ENCODE results near the gene ARHGAP26. TPM values are rescaled to one million over a fixed set of nuclear protein-coding genes. Genes with fewer than 3 reads are reported as not detected.

ARHGAP26 gene
- total and polyA plus RNA-seq, 2 donors (not counting 1 experiment from before 2014, with no cell fraction given), result 4.1 to 6.8 TPM

DNA sequence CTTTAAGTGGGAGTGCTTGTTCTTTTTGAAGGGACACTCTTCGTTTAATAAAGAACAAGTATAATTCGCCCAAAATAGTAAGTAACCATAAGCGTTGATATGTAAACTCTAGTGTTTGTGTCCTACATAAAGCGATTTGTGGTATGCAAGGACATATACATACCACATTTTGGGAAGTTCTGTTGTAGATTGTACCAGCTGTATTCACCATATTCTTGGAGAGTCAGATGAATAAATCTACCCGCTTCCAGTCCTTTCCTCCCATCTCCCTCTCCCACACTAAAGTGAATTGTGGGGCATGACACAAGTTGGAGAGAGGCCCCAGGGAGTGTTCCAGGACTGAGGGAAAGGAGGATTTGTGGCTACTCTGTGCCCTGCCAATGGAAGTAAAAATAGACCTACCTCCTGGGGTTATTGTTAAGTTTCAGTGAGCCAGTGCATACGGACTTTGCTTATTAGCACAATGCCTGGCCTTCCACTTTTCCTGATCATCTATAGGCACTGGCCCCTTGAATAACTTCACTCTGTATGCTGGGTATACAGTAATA lies 40.6 kb downstream of the ARHGAP26 start:
- no peak overlapping the region for H2AFZ ChIP-seq (ENCODE audit: low read length)
- no peak overlapping the region for H3K9ac ChIP-seq (ENCODE audit: insufficient read depth, low read length)

GRCh38 chr5:142811866-142812557 lies 41.8 kb downstream of the ARHGAP26 start:
- Histone ChIP-seq H3K4me1 (ENCODE audit: control insufficient read depth, extremely low read depth, insufficient read depth, low read length) (peaks cover 4% of the 10 kb centered on the region), H3K4me2 (ENCODE audit: extremely low read depth, insufficient read depth, low read length) (no peak overlapping the region), H4K20me1 (ENCODE audit: control insufficient read depth, extremely low read depth, insufficient read depth, low read length) (no peaks in the 10 kb centered on the region), H2AFZ (ENCODE audit: low read length) (no peak overlapping the region), H3K36me3 (ENCODE audit: control insufficient read depth, insufficient read depth, low read length) (no peaks in the 10 kb centered on the region), H3K9me3 (ENCODE audit: control insufficient read depth, insufficient read depth, low read depth, low read length) (no peaks in the 10 kb centered on the region), H3K27me3 (ENCODE audit: control insufficient read depth, insufficient read depth, low read length) (no peaks in the 10 kb centered on the region), H3K4me3 (replicated peaks in 1 of 4; ENCODE audit: control extremely low read depth in 1 of 4, insufficient read depth in 1 of 4, low read depth in 3 of 4, low read length in 4 of 4) (no peak overlapping the region), H3K79me2 (ENCODE audit: control insufficient read depth, insufficient read depth, low read length) (no peaks in the 10 kb centered on the region), H3K27ac (ENCODE audit: insufficient read depth, low read length) (no peak overlapping the region), H3K9ac (ENCODE audit: insufficient read depth, low read length) (no peak overlapping the region)
- DNase-seq (ENCODE audit: low read depth in 2 of 2), result no peak
- TF ChIP-seq CTCF (conservative IDR thresholded peaks at IDR 0.05 in 1 of 2, IDR thresholded peaks at IDR 0.05 in 1 of 2; ENCODE audit: low read depth in 1 of 2, low read length in 2 of 2), result no peak
- TF ChIP-seq EZH2 (IDR thresholded peaks at IDR 0.05; ENCODE audit: low read length, missing control alignments), result no peak

More for the DNA sequence above, 40.6 kb downstream of the ARHGAP26 start:
- Histone ChIP-seq H3K27me3 (ENCODE audit: control insufficient read depth, insufficient read depth, low read length) (no peaks in the 10 kb centered on the region), H3K4me2 (ENCODE audit: extremely low read depth, insufficient read depth, low read length) (no peak overlapping the region), H3K9me3 (ENCODE audit: control insufficient read depth, insufficient read depth, low read depth, low read length) (no peaks in the 10 kb centered on the region), H3K4me3 (replicated peaks in 1 of 4; ENCODE audit: control extremely low read depth in 1 of 4, insufficient read depth in 1 of 4, low read depth in 3 of 4, low read length in 4 of 4) (no peak overlapping the region), H3K27ac (ENCODE audit: insufficient read depth, low read length) (no peak overlapping the region), H3K79me2 (ENCODE audit: control insufficient read depth, insufficient read depth, low read length) (no peaks in the 10 kb centered on the region), H3K4me1 (ENCODE audit: control insufficient read depth, extremely low read depth, insufficient read depth, low read length) (no peaks in the 10 kb centered on the region), H3K36me3 (ENCODE audit: control insufficient read depth, insufficient read depth, low read length) (no peaks in the 10 kb centered on the region), H4K20me1 (ENCODE audit: control insufficient read depth, extremely low read depth, insufficient read depth, low read length) (no peaks in the 10 kb centered on the region)
- no peak for DNase-seq (ENCODE audit: low read depth in 2 of 2)
- TF ChIP-seq EZH2 (IDR thresholded peaks at IDR 0.05; ENCODE audit: low read length, missing control alignments) (no peak), CTCF (conservative IDR thresholded peaks at IDR 0.05 in 1 of 2, IDR thresholded peaks at IDR 0.05 in 1 of 2; ENCODE audit: low read depth in 1 of 2, low read length in 2 of 2) (no peak)

GRCh38 chr5:142813220-142813619 lies 43.0 kb downstream of the ARHGAP26 start:
- H3K79me2 ChIP-seq (ENCODE audit: control insufficient read depth, insufficient read depth, low read length), result no peaks in the 10 kb centered on the region
- peaks cover 7% of the 10 kb centered on the region for H3K4me1 ChIP-seq (ENCODE audit: control insufficient read depth, extremely low read depth, insufficient read depth, low read length)
- H3K36me3 ChIP-seq (ENCODE audit: control insufficient read depth, insufficient read depth, low read length), result no peaks in the 10 kb centered on the region
- no peaks in the 10 kb centered on the region for H3K27me3 ChIP-seq (ENCODE audit: control insufficient read depth, insufficient read depth, low read length)
- DNase-seq (ENCODE audit: low read depth in 2 of 2), result no peak
- no peak overlapping the region for H3K4me2 ChIP-seq (ENCODE audit: extremely low read depth, insufficient read depth, low read length)
- H3K27ac ChIP-seq (ENCODE audit: insufficient read depth, low read length), result no peak overlapping the region
- H3K9me3 ChIP-seq (ENCODE audit: control insufficient read depth, insufficient read depth, low read depth, low read length), result no peaks in the 10 kb centered on the region
- no peaks in the 10 kb centered on the region for H4K20me1 ChIP-seq (ENCODE audit: control insufficient read depth, extremely low read depth, insufficient read depth, low read length)
- H3K9ac ChIP-seq (ENCODE audit: insufficient read depth, low read length), result no peak overlapping the region
- no peak overlapping the region for H3K4me3 ChIP-seq (replicated peaks in 1 of 4; ENCODE audit: control extremely low read depth in 1 of 4, insufficient read depth in 1 of 4, low read depth in 3 of 4, low read length in 4 of 4)
- H2AFZ ChIP-seq (ENCODE audit: low read length), result no peak overlapping the region
- no peak for TF ChIP-seq EZH2 (IDR thresholded peaks at IDR 0.05; ENCODE audit: low read length, missing control alignments)
- no peak for TF ChIP-seq CTCF (conservative IDR thresholded peaks at IDR 0.05 in 1 of 2, IDR thresholded peaks at IDR 0.05 in 1 of 2; ENCODE audit: low read depth in 1 of 2, low read length in 2 of 2)
